ENCODE measurements around the gene CDH23.

GRCh38 chr10:71596127-71596526 lies 199.4 kb downstream of the CDH23 start:
- TF ChIP-seq POLR2A (IDR thresholded peaks at IDR 0.05; ENCODE audit: low read length) (no peak), GATA1 (IDR thresholded peaks at IDR 0.05; ENCODE audit: low read depth, low read length) (no peak)

All from erythroblast (primary cell).